ENCODE results near the gene RASGRF1. TPM values are rescaled to one million over a fixed set of nuclear protein-coding genes. Genes with fewer than 3 reads are reported as not detected.
A peak's percentile ranks its signal among the peaks of the same experiment; 100 is the strongest.

RASGRF1 gene
- polyA plus RNA-seq, 1 donor (not counting 4 experiments of a cell fraction or from before 2014, with no cell fraction given), result 0.08 TPM

GRCh38 chr15:79028411-79028964 lies 62.1 kb downstream of the RASGRF1 start:
- dilution Hi-C loops (cut with MboI; ENCODE audit: extremely low pct_ligation_motif_present, low sequenced_read_pairs), result loop anchor here (25.0 kb wide), 1 partner anchor 159 kb away; no protein-coding TSS in a partner anchor
- Histone ChIP-seq H3K27ac (ENCODE audit: control insufficient read depth, insufficient read depth, low read length) (no peak overlapping the region), H2AFZ (ENCODE audit: control insufficient read depth, low read length) (no peak overlapping the region)

GRCh38 chr15:79027532-79028410 lies 62.8 kb downstream of the RASGRF1 start:
- H3K36me3 ChIP-seq (ENCODE audit: control insufficient read depth in 2 of 2, extremely low read depth in 1 of 2, insufficient read depth in 2 of 2, low read length in 2 of 2), result no peaks in the 10 kb centered on the region
- H3K79me2 ChIP-seq (ENCODE audit: control insufficient read depth, insufficient read depth, low read length), result no peaks in the 10 kb centered on the region
- dilution Hi-C loops (cut with MboI; ENCODE audit: extremely low pct_ligation_motif_present, low sequenced_read_pairs), result loop anchor here (25.0 kb wide), 1 partner anchor 160 kb away; no protein-coding TSS in a partner anchor
- DNase-seq (ENCODE audit: low read depth, low spot score), result no peak
- H3K27me3 ChIP-seq (ENCODE audit: control insufficient read depth, extremely low read depth, insufficient read depth, low read length), result no peaks in the 10 kb centered on the region
- H2AFZ ChIP-seq (ENCODE audit: control insufficient read depth, low read length), result no peak overlapping the region
- no peaks in the 10 kb centered on the region for H4K20me1 ChIP-seq (ENCODE audit: control insufficient read depth, extremely low read depth, insufficient read depth, low read length)
- H3K9ac ChIP-seq (ENCODE audit: control insufficient read depth, extremely low read depth, insufficient read depth, low read length), result no peak overlapping the region
- H3K4me3 ChIP-seq (ENCODE audit: control insufficient read depth in 2 of 3, extremely low read depth in 1 of 3, insufficient read depth in 2 of 3, low read depth in 1 of 3, low read length in 3 of 3), result no peak overlapping the region
- no peak for FAIRE-seq
- no peaks in the 10 kb centered on the region for H3K9me1 ChIP-seq (ENCODE audit: control insufficient read depth, extremely low read depth, insufficient read depth, low read length)
- H3K4me2 ChIP-seq (ENCODE audit: control insufficient read depth, extremely low read depth, insufficient read depth, low read depth, low read length), result peak overlapping the region; percentile 18
- H3K4me1 ChIP-seq (ENCODE audit: control insufficient read depth, extremely low read depth, insufficient read depth, low read length), result peaks cover 7% of the 10 kb centered on the region
- TF ChIP-seq CTCF (optimal IDR thresholded peaks at IDR 0.05 in 1 of 3, IDR thresholded peaks at IDR 0.05 in 1 of 3, conservative IDR thresholded peaks at IDR 0.05 in 1 of 3; ENCODE audit: extremely low read depth in 1 of 3, insufficient read depth in 2 of 3, low read length in 3 of 3), result no peak
- no peak for TF ChIP-seq EZH2 (IDR thresholded peaks at IDR 0.05; ENCODE audit: low read length)
- H3K9me3 ChIP-seq (ENCODE audit: control insufficient read depth, low read depth, low read length), result no peaks in the 10 kb centered on the region
- H3K27ac ChIP-seq (ENCODE audit: control insufficient read depth, insufficient read depth, low read length), result no peak overlapping the region

More at GRCh38 chr15:79028411-79028964, 62.1 kb downstream of the RASGRF1 start:
- Histone ChIP-seq H3K4me1 (ENCODE audit: control insufficient read depth, extremely low read depth, insufficient read depth, low read length) (peaks cover 7% of the 10 kb centered on the region), H3K27me3 (ENCODE audit: control insufficient read depth, extremely low read depth, insufficient read depth, low read length) (no peaks in the 10 kb centered on the region), H3K4me3 (ENCODE audit: control insufficient read depth in 2 of 3, extremely low read depth in 1 of 3, insufficient read depth in 2 of 3, low read depth in 1 of 3, low read length in 3 of 3) (no peak overlapping the region), H3K4me2 (ENCODE audit: control insufficient read depth, extremely low read depth, insufficient read depth, low read depth, low read length) (no peak overlapping the region), H3K79me2 (ENCODE audit: control insufficient read depth, insufficient read depth, low read length) (no peaks in the 10 kb centered on the region), H4K20me1 (ENCODE audit: control insufficient read depth, extremely low read depth, insufficient read depth, low read length) (no peaks in the 10 kb centered on the region), H3K9ac (ENCODE audit: control insufficient read depth, extremely low read depth, insufficient read depth, low read length) (no peak overlapping the region), H3K9me1 (ENCODE audit: control insufficient read depth, extremely low read depth, insufficient read depth, low read length) (no peaks in the 10 kb centered on the region), H3K9me3 (ENCODE audit: control insufficient read depth, low read depth, low read length) (no peaks in the 10 kb centered on the region), H3K36me3 (ENCODE audit: control insufficient read depth in 2 of 2, extremely low read depth in 1 of 2, insufficient read depth in 2 of 2, low read length in 2 of 2) (no peaks in the 10 kb centered on the region)
- DNase-seq (ENCODE audit: low read depth, low spot score), result no peak
- TF ChIP-seq CTCF (optimal IDR thresholded peaks at IDR 0.05 in 1 of 3, IDR thresholded peaks at IDR 0.05 in 1 of 3, conservative IDR thresholded peaks at IDR 0.05 in 1 of 3; ENCODE audit: extremely low read depth in 1 of 3, insufficient read depth in 2 of 3, low read length in 3 of 3) (peak; percentile 80 to 95 (median 81)), EZH2 (IDR thresholded peaks at IDR 0.05; ENCODE audit: low read length) (no peak)
- FAIRE-seq, result no peak
